NT2/D1 (cell line): Measurements from ENCODE around the gene TMEM170A.

Experiments used
- SUZ12 ChIP-seq: IDR thresholded peaks from 2 replicates; pipeline ENCODE4 v1.6.1; 2011; ENCODE audit not compliant: insufficient read length, insufficient read depth; ENCODE audit errors: extremely low read depth
- YY1 ChIP-seq: IDR thresholded peaks from 2 replicates; pipeline ENCODE4 v1.6.1; 2011; ENCODE audit not compliant: insufficient read length, insufficient read depth
- ZNF274 ChIP-seq: IDR thresholded peaks from 2 replicates; pipeline ENCODE4 v1.6.1; 2011; ENCODE audit warnings: mild to moderate bottlenecking, low read depth, low read length

GRCh38 chr16:75452464-75453190 is 11.9 kb downstream of the TMEM170A start:
- TF ChIP-seq SUZ12 (no peak), YY1 (no peak), ZNF274 (no peak)
